ENCODE results near the gene CCDC57. TPM values are rescaled to one million over a fixed set of nuclear protein-coding genes. Genes with fewer than 3 reads are reported as not detected.

The CCDC57 gene
- total RNA-seq, 1 donor = 21.0 TPM

DNA sequence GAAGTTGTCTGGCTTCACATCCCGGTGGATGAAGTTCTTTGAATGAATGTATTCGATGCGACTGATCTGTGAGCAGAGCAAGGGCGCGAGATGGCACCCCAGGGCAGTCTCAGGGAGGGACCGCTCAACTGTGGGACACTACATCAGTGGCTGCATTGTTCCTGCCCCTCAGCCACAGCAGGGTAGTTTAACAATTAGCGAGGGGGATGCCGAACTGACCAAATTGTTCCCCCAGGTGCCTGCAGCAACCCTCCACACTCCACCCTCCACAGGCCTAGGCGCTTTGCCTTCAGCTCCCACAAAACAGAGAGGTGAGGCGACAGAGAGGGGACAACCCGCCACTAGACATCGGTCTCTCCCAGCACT is 40.5 kb upstream of the CCDC57 start:
- no peak overlapping the region for H3K27ac ChIP-seq (ENCODE audit: low read depth, low read length)
- H3K79me2 ChIP-seq (ENCODE audit: insufficient read depth, low read length) = peaks cover 83% of the 10 kb centered on the region
- no peak overlapping the region for H3K4me3 ChIP-seq (ENCODE audit: insufficient read depth, low read length)
- no peaks in the 10 kb centered on the region for H3K27me3 ChIP-seq (ENCODE audit: insufficient read depth, low read length)
- H4K20me1 ChIP-seq (ENCODE audit: insufficient read depth, low read length) = peaks cover 73% of the 10 kb centered on the region
- no peak overlapping the region for H3K4me2 ChIP-seq (ENCODE audit: insufficient read depth, low read length)
- DNase-seq (ENCODE audit: insufficient read length, low spot score, missing footprints) = peak; percentile 55
- no peak overlapping the region for H2AFZ ChIP-seq (ENCODE audit: low read length)
- no peaks in the 10 kb centered on the region for H3K4me1 ChIP-seq (ENCODE audit: insufficient read depth, low read length)
- TF ChIP-seq, protein P1, sequence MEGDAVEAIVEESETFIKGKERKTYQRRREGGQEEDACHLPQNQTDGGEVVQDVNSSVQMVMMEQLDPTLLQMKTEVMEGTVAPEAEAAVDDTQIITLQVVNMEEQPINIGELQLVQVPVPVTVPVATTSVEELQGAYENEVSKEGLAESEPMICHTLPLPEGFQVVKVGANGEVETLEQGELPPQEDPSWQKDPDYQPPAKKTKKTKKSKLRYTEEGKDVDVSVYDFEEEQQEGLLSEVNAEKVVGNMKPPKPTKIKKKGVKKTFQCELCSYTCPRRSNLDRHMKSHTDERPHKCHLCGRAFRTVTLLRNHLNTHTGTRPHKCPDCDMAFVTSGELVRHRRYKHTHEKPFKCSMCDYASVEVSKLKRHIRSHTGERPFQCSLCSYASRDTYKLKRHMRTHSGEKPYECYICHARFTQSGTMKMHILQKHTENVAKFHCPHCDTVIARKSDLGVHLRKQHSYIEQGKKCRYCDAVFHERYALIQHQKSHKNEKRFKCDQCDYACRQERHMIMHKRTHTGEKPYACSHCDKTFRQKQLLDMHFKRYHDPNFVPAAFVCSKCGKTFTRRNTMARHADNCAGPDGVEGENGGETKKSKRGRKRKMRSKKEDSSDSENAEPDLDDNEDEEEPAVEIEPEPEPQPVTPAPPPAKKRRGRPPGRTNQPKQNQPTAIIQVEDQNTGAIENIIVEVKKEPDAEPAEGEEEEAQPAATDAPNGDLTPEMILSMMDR (IDR thresholded peaks at IDR 0.05; ENCODE audit: extremely low read depth, low read depth, low read length) = no peak
- peaks cover 83% of the 10 kb centered on the region for H3K36me3 ChIP-seq (ENCODE audit: insufficient read depth, low read length)
- no peaks in the 10 kb centered on the region for H3K9me3 ChIP-seq (ENCODE audit: low read depth, low read length)

DNA sequence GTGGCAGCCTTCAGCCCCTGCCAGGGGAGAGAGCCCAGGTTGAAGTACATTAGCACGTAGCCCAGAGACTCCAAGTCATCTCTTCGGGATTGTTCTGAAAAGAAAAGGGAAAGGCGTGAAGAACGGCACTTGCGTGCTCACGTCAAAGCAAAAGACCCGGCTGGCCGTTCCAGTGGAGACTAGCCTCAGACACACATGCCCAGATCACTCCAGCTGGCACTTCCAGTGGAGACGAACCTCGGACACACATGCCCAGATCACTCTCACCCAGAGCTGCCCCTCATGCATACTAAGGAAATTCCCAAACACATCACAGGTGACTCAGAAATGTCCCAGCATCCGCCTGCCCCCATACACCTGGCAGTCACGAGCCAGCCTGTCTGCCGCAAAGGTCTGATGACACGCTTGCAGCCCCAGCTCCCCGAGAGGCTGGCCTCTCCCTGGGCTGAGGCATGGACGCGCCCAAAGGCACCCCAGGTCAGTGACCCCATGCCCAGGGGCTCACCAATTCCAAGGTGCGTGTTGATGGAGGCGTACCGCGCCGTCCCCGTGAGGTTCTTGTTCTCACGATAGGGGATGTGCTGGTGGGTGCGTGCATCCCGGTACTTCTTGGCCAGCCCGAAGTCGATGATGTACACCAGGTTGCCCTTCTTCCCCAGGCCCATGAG is 40.0 kb upstream of the CCDC57 start:
- peaks cover 3% of the 10 kb centered on the region for H3K4me1 ChIP-seq (ENCODE audit: insufficient read depth, low read length)
- H3K4me2 ChIP-seq (ENCODE audit: insufficient read depth, low read length) = no peak overlapping the region
- H3K27ac ChIP-seq (ENCODE audit: low read depth, low read length) = no peak overlapping the region
- DNase-seq (ENCODE audit: insufficient read length, low spot score, missing footprints) = peak; percentile 56
- TF ChIP-seq, protein P1 (IDR thresholded peaks at IDR 0.05; ENCODE audit: extremely low read depth, low read depth, low read length) = no peak
- H2AFZ ChIP-seq (ENCODE audit: low read length) = no peak overlapping the region
- peaks cover 75% of the 10 kb centered on the region for H4K20me1 ChIP-seq (ENCODE audit: insufficient read depth, low read length)
- no peaks in the 10 kb centered on the region for H3K27me3 ChIP-seq (ENCODE audit: insufficient read depth, low read length)
- peaks cover 83% of the 10 kb centered on the region for H3K36me3 ChIP-seq (ENCODE audit: insufficient read depth, low read length)
- peaks cover 84% of the 10 kb centered on the region for H3K79me2 ChIP-seq (ENCODE audit: insufficient read depth, low read length)
- H3K9me3 ChIP-seq (ENCODE audit: low read depth, low read length) = no peaks in the 10 kb centered on the region
- no peak overlapping the region for H3K4me3 ChIP-seq (ENCODE audit: insufficient read depth, low read length)

- H4K20me1 ChIP-seq (ENCODE audit: insufficient read depth, low read length) = peaks cover 76% of the 10 kb centered on the region
- peaks cover 80% of the 10 kb centered on the region for H3K79me2 ChIP-seq (ENCODE audit: insufficient read depth, low read length)
- H3K9me3 ChIP-seq (ENCODE audit: low read depth, low read length) = no peaks in the 10 kb centered on the region
- peaks cover 17% of the 10 kb centered on the region for H3K4me1 ChIP-seq (ENCODE audit: insufficient read depth, low read length)
- DNase-seq (ENCODE audit: insufficient read length, low spot score, missing footprints) = peak; percentile 87
- H3K4me3 ChIP-seq (ENCODE audit: insufficient read depth, low read length) = no peak overlapping the region
- H2AFZ ChIP-seq (ENCODE audit: low read length) = no peak overlapping the region
- peaks cover 86% of the 10 kb centered on the region for H3K36me3 ChIP-seq (ENCODE audit: insufficient read depth, low read length)
- H3K27me3 ChIP-seq (ENCODE audit: insufficient read depth, low read length) = no peaks in the 10 kb centered on the region
- H3K4me2 ChIP-seq (ENCODE audit: insufficient read depth, low read length) = no peak overlapping the region
- TF ChIP-seq, protein P1 (IDR thresholded peaks at IDR 0.05; ENCODE audit: extremely low read depth, low read depth, low read length) = no peak
- no peak overlapping the region for H3K27ac ChIP-seq (ENCODE audit: low read depth, low read length)
Observed at GRCh38 chr17:82250868-82251500, 38.3 kb upstream of the CCDC57 start.

DNA sequence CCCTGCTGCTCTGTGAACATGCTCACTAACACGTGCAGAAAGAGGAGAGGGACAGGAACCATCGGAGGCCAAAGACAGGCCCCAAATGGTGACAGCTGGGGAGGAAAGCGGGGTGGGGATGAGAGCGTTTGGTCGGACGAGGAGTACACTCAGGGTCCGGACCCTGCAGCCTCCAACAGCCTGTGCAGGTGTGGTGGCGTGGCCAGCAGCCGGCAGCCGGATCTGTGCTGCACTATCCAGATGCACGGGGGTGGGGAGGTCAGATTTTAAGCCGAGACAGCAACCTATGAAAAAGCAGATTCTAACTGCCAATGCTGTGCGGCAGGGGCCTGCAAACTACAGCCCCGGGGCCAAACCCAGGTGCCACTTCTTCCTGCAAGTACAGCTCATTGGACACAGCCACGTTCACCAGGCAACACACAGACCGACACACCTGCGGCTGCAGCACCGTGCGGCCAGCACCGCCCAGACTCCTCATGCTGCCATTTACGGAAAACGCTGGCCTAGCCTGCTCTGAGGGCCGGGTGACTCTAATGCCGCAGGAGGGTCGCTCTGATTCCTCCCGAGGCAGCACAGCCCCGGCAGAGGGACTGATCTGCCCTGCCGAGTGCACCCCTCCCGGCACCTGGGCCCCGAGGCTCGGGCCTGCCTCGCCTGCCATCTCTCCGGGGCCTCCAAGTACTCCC is 37.4 kb upstream of the CCDC57 start:
- peaks cover 17% of the 10 kb centered on the region for H3K4me1 ChIP-seq (ENCODE audit: insufficient read depth, low read length)
- no peaks in the 10 kb centered on the region for H3K27me3 ChIP-seq (ENCODE audit: insufficient read depth, low read length)
- DNase-seq (ENCODE audit: insufficient read length, low spot score, missing footprints) = peak; percentile 68
- H3K9me3 ChIP-seq (ENCODE audit: low read depth, low read length) = no peaks in the 10 kb centered on the region
- H3K79me2 ChIP-seq (ENCODE audit: insufficient read depth, low read length) = peaks cover 77% of the 10 kb centered on the region
- peaks cover 77% of the 10 kb centered on the region for H4K20me1 ChIP-seq (ENCODE audit: insufficient read depth, low read length)
- peaks cover 86% of the 10 kb centered on the region for H3K36me3 ChIP-seq (ENCODE audit: insufficient read depth, low read length)
- TF ChIP-seq, protein P1 (IDR thresholded peaks at IDR 0.05; ENCODE audit: extremely low read depth, low read depth, low read length) = no peak
- H2AFZ ChIP-seq (ENCODE audit: low read length) = no peak overlapping the region
- H3K4me2 ChIP-seq (ENCODE audit: insufficient read depth, low read length) = no peak overlapping the region
- no peak overlapping the region for H3K4me3 ChIP-seq (ENCODE audit: insufficient read depth, low read length)
- no peak overlapping the region for H3K27ac ChIP-seq (ENCODE audit: low read depth, low read length)

Data from osteoblast (primary cell).